Astrocyte of the cerebellum (primary cell): Measurements from ENCODE around the gene CDKL5.

Experiments
- DNase-seq: peaks from one replicate; pipeline ENCODE4 v3.0.0-alpha.2; 2011; ENCODE audit warnings: low read depth
- H3K4me3 ChIP-seq: 2 replicates; pipeline ENCODE4 v1.5.1; 2011; ENCODE audit warnings: mild to moderate bottlenecking, low read depth, low read length, moderate library complexity
- in situ Hi-C: cut with HindIII; loops from 2 replicates; pipeline ENCODE4 v1.10.0; 2017; ENCODE audit warnings: low sequenced_read_pairs
- TF ChIP-seq, protein P1 (sequence below): IDR thresholded peaks from 2 replicates; pipeline ENCODE4 v1.5.1; 2012; ENCODE audit warnings: low read length, low read depth, moderate library complexity, mild to moderate bottlenecking; ENCODE audit errors: missing control alignments

CDKL5 gene

DNA sequence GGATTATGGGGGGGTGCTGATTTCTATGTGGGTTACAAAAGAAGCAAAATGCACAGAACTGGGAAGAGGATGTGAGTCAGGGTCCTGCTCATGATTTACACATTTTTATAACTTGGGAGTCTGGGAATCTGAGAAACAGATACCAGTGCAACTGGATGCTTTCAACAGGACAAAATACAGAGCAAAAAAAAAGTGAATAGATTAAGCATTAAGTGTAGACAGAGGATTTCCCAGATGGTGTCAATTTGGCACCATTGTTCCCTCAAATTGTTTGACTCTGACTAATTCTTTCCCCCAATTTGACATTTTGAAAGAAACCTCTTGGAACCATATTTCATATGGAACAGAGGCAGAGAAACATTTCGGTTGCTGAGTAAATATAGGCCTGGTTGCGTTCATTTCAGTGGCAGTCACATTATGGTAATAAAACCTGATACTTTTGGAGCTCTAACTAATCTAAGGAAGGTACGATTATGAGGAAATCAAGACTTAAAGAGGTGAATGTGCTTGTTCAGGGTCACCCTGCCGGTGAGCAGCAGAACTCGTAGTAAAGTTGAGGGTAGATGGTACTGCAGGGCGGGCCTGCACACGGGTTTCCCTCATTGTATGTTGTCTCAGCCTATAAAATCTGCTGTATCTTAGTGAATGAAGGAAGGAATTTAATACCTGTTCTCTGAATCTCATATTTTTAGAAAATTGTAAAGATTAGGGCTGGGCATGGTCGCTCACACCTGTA is 18.7 kb upstream of the CDKL5 start:
- DNase-seq = no peak
- H3K4me3 ChIP-seq = no peak overlapping the region
- TF ChIP-seq, protein P1, sequence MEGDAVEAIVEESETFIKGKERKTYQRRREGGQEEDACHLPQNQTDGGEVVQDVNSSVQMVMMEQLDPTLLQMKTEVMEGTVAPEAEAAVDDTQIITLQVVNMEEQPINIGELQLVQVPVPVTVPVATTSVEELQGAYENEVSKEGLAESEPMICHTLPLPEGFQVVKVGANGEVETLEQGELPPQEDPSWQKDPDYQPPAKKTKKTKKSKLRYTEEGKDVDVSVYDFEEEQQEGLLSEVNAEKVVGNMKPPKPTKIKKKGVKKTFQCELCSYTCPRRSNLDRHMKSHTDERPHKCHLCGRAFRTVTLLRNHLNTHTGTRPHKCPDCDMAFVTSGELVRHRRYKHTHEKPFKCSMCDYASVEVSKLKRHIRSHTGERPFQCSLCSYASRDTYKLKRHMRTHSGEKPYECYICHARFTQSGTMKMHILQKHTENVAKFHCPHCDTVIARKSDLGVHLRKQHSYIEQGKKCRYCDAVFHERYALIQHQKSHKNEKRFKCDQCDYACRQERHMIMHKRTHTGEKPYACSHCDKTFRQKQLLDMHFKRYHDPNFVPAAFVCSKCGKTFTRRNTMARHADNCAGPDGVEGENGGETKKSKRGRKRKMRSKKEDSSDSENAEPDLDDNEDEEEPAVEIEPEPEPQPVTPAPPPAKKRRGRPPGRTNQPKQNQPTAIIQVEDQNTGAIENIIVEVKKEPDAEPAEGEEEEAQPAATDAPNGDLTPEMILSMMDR = no peak
- in situ Hi-C loops = loop anchor here (25.0 kb wide), 1 partner anchor 931 kb away; the partner anchor contains the start of gene PDHA1

DNA sequence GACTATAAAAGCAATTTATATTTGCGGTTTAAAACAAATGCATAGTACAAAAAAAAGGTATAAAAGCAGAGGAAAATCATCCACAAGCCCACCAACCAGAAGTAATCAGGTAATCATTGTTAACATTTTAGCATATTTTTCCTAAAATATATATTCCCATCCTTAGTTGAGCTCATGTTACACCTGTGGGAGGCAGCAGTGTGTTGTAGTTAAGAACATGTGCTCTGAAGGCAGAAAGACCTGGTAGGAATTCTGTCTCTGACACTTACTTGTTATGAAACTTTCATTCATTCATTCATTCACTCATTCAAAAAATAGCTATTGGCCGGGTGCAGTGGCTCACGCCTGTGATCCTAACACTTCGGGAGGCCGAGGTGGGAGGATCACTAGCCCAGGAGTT is 15.4 kb upstream of the CDKL5 start:
- in situ Hi-C loops = loop anchor here (25.0 kb wide), 1 partner anchor 927 kb away; the partner anchor contains the start of gene PDHA1
- DNase-seq = peak; percentile 19
- TF ChIP-seq, protein P1 = peak; percentile 35
- H3K4me3 ChIP-seq = no peak overlapping the region

DNA sequence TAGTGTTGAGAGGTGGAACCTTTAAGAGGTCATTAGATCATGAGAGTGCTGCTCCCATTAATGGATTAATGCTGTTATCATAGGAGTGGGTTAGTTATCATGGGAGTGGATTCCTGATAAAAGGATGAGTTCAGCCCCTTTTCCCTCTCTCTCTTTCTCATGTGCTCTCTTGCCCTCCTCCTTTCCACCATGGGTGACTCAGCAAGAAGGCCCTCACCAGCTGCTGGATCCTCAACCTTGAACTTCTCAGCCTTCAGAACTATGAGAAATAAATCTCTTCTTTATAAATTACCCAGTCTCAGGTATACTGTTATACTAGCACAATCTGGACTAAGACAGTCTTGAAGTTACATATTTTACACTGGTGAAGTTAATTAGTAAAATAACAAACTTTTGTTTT is 10.0 kb upstream of the CDKL5 start:
- in situ Hi-C loops = loop anchor here (25.0 kb wide), 1 partner anchor 922 kb away; the partner anchor contains the start of gene PDHA1

DNA sequence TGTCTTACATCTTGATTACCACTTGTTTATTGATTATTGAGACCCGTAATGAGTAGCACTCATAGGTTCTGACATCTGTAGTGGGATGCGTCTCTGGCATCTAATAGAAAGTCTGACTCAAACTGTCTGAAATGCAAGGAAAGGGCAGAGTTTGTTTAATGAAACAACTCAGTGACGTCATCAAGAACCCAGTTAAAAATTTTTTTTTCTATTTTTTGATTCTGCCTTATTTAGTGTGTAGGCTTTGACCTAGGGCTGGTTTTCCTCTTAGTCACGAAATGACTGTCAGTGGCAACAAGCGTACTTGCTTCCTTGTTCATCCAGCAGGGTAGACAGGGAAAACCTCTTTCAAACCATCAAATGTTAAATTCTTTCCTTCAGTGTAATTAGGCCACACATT is 3.1 kb upstream of the CDKL5 start:
- no peak overlapping the region for H3K4me3 ChIP-seq
- in situ Hi-C loops = loop anchor here (25.0 kb wide), 1 partner anchor 915 kb away; the partner anchor contains the start of gene PDHA1
- peak; percentile 23 for DNase-seq
- TF ChIP-seq, protein P1 = no peak

More for the DNA sequence above, 10.0 kb upstream of the CDKL5 start:
- TF ChIP-seq, protein P1 = no peak
- DNase-seq = no peak
- no peak overlapping the region for H3K4me3 ChIP-seq

DNA sequence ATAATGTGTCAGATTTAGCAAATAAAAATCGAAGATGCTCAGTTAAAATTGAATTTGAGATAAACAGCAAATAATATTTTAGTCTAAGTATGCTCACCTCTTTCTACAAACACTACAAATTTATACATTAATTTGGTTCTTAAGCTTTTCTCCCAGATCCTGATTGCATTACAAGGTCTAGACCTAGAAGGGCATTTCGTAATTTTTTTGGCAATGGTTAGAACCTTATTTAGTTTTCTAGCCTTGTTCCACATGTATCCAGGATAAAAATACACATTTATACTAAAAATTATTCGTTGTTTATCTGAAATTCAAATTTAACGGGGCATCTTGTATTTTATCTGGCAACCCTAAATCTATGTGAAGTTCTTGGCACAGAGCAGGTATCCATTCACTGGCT is 2.5 kb upstream of the CDKL5 start:
- DNase-seq = no peak
- no peak overlapping the region for H3K4me3 ChIP-seq
- TF ChIP-seq, protein P1 = no peak
- in situ Hi-C loops = loop anchor here (25.0 kb wide), 1 partner anchor 914 kb away; the partner anchor contains the start of gene PDHA1

DNA sequence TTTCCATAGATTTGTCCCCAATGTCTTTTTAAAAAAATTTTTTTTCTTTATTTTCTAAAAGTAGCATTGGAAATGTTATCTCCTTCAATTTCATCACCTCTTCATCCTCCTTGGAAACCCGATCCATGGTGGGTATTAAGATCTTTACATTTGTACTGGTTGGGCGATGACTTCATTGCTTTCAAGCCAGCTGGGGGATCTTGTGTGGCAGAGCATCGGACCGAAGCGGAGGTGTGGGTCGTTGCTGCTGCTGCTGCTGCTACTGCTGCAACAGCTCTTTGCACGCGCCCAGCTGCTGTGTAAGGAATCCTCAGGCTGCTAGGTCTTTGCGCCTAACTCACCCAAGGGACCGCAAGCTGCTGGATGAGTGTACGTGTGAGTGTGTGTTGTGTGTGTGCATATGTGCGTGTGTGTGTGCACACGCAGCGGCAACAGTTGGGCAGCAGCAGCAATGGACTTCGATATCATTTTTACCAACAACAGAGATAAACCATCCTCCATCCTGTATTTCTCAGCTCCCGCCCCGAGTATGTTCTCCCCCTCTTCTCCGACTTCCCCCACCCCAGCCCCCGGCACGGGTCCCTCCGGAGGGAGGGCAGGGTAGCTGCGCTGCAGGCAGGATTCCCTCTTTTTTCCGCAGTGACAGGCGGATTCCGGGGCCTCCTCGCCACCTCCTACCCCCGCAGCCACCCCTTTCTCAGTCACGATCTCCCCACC is 768 bp upstream of the CDKL5 start:
- TF ChIP-seq, protein P1 = no peak
- in situ Hi-C loops = loop anchor here (25.0 kb wide), 1 partner anchor 913 kb away; the partner anchor contains the start of gene PDHA1
- no peak for DNase-seq
- H3K4me3 ChIP-seq = peak overlapping the region; percentile 66
